MM.1S (cell line): ENCODE measurements around the gene CHST11.

Experiments
- DNase-seq: peaks from one replicate; pipeline ENCODE4 v3.0.0-alpha.2; 2015
- H2AFZ ChIP-seq: fragments of 300-600 bp; sonication (generic); 2 replicates; pipeline ENCODE4 v1.6.0; 2016; ENCODE audit warnings: antibody characterized with exemption, low read length
- H3F3A ChIP-seq: fragments of 300-600 bp; sonication (generic); 2 replicates; pipeline ENCODE4 v1.6.1; 2016; ENCODE audit warnings: mild to moderate bottlenecking, antibody characterized with exemption, low read length, moderate library complexity, mixed read lengths; ENCODE audit not compliant: insufficient read depth
- H3K27ac ChIP-seq: fragments of 300-600 bp; sonication (generic); 2 replicates; pipeline ENCODE4 v1.5.1; 2016; ENCODE audit warnings: mild to moderate bottlenecking, low read length
- H3K27me3 ChIP-seq: fragments of 300-600 bp; sonication (generic); replicated peaks from 2 replicates; pipeline ENCODE4 v1.6.0; 2016; ENCODE audit warnings: low read length; ENCODE audit not compliant: insufficient read depth
- H3K36me3 ChIP-seq: fragments of 300-600 bp; sonication (generic); replicated peaks from 2 replicates; pipeline ENCODE4 v1.6.1; 2016; ENCODE audit warnings: mild to moderate bottlenecking, low read length, mixed read lengths; ENCODE audit not compliant: insufficient read depth
- H3K4me1 ChIP-seq: fragments of 300-600 bp; sonication (generic); 2 replicates; pipeline ENCODE4 v1.6.1; 2016; ENCODE audit warnings: low read length, mixed read lengths
- H3K4me2 ChIP-seq: fragments of 300-600 bp; sonication (generic); 2 replicates; pipeline ENCODE4 v1.6.0; 2016; ENCODE audit warnings: low read depth, low read length
- H3K4me3 ChIP-seq: fragments of 300-600 bp; sonication (generic); 2 replicates; pipeline ENCODE4 v1.5.1; 2016; ENCODE audit warnings: low read length, mixed read lengths
- H3K79me2 ChIP-seq: fragments of 300-600 bp; sonication (generic); 2 replicates; pipeline ENCODE4 v1.6.1; 2016; ENCODE audit warnings: mixed run types, low read length, mixed read lengths
- H3K9ac ChIP-seq: fragments of 300-600 bp; sonication (generic); 2 replicates; pipeline ENCODE4 v1.6.1; 2016; ENCODE audit warnings: low read length, mixed read lengths
- H3K9me2 ChIP-seq: fragments of 300-600 bp; sonication (generic); replicated peaks from 2 replicates; pipeline ENCODE4 v1.6.1; 2016; ENCODE audit warnings: mild to moderate bottlenecking, low read length, mixed read lengths; ENCODE audit not compliant: insufficient read depth
- H3K9me3 ChIP-seq: fragments of 300-600 bp; sonication (generic); replicated peaks from 2 replicates; pipeline ENCODE4 v1.6.1; 2016; ENCODE audit warnings: mild to moderate bottlenecking, low read length, mixed read lengths; ENCODE audit not compliant: insufficient read depth
- H4K20me1 ChIP-seq: fragments of 300-600 bp; sonication (generic); 2 replicates; pipeline ENCODE4 v1.6.1; 2016; ENCODE audit warnings: mild to moderate bottlenecking, low read length, moderate library complexity, mixed read lengths; ENCODE audit not compliant: insufficient read depth
- EZH2 ChIP-seq: fragments of 300-600 bp; sonication (generic); optimal IDR thresholded peaks from 2 replicates; pipeline ENCODE3; 2017; ENCODE audit warnings: low read depth, mild to moderate bottlenecking, antibody characterized with exemption, low read length, mixed read lengths
- EZH2phosphoT487 ChIP-seq: fragments of 300-600 bp; sonication (generic); IDR thresholded peaks from 2 replicates; pipeline ENCODE4 v1.6.1; 2018; ENCODE audit warnings: antibody characterized with exemption, low read length
- TF ChIP-seq, protein P1 (sequence below): fragments of 300-600 bp; sonication (generic); IDR thresholded peaks from 2 replicates; pipeline ENCODE4 v1.5.1; 2016; ENCODE audit warnings: antibody characterized with exemption, low read length, mixed read lengths

CHST11 gene

GRCh38 chr12:104446646-104447421, 9.9 kb upstream of the CHST11 start:
- no peak overlapping the region for H2AFZ ChIP-seq
- H3K9me3 ChIP-seq: no peaks in the 10 kb centered on the region
- DNase-seq: no peak
- H4K20me1 ChIP-seq: no peaks in the 10 kb centered on the region
- no peaks in the 10 kb centered on the region for H3K4me1 ChIP-seq
- no peak overlapping the region for H3K9ac ChIP-seq
- no peaks in the 10 kb centered on the region for H3K9me2 ChIP-seq
- TF ChIP-seq, protein P1, sequence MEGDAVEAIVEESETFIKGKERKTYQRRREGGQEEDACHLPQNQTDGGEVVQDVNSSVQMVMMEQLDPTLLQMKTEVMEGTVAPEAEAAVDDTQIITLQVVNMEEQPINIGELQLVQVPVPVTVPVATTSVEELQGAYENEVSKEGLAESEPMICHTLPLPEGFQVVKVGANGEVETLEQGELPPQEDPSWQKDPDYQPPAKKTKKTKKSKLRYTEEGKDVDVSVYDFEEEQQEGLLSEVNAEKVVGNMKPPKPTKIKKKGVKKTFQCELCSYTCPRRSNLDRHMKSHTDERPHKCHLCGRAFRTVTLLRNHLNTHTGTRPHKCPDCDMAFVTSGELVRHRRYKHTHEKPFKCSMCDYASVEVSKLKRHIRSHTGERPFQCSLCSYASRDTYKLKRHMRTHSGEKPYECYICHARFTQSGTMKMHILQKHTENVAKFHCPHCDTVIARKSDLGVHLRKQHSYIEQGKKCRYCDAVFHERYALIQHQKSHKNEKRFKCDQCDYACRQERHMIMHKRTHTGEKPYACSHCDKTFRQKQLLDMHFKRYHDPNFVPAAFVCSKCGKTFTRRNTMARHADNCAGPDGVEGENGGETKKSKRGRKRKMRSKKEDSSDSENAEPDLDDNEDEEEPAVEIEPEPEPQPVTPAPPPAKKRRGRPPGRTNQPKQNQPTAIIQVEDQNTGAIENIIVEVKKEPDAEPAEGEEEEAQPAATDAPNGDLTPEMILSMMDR: no peak
- TF ChIP-seq EZH2 (no peak), EZH2phosphoT487 (no peak)
- no peaks in the 10 kb centered on the region for H3F3A ChIP-seq
- H3K36me3 ChIP-seq: no peaks in the 10 kb centered on the region
- H3K27ac ChIP-seq: no peak overlapping the region
- H3K4me3 ChIP-seq: no peak overlapping the region
- H3K4me2 ChIP-seq: no peak overlapping the region
- no peaks in the 10 kb centered on the region for H3K79me2 ChIP-seq
- H3K27me3 ChIP-seq: no peaks in the 10 kb centered on the region

GRCh38 chr12:104448031-104448430, 8.7 kb upstream of the CHST11 start:
- no peak overlapping the region for H3K27ac ChIP-seq
- H4K20me1 ChIP-seq: no peaks in the 10 kb centered on the region
- H3K9ac ChIP-seq: no peak overlapping the region
- no peaks in the 10 kb centered on the region for H3K79me2 ChIP-seq
- DNase-seq: no peak
- H3K9me2 ChIP-seq: no peaks in the 10 kb centered on the region
- H3K27me3 ChIP-seq: no peaks in the 10 kb centered on the region
- no peaks in the 10 kb centered on the region for H3K9me3 ChIP-seq
- no peaks in the 10 kb centered on the region for H3F3A ChIP-seq
- no peaks in the 10 kb centered on the region for H3K4me1 ChIP-seq
- H3K36me3 ChIP-seq: no peaks in the 10 kb centered on the region
- no peak overlapping the region for H3K4me3 ChIP-seq
- H2AFZ ChIP-seq: no peak overlapping the region
- TF ChIP-seq EZH2 (no peak), EZH2phosphoT487 (no peak)
- TF ChIP-seq, protein P1: no peak
- no peak overlapping the region for H3K4me2 ChIP-seq

- Histone ChIP-seq H3K4me1 (no peaks in the 10 kb centered on the region), H3F3A (no peaks in the 10 kb centered on the region), H3K79me2 (no peaks in the 10 kb centered on the region), H3K9me3 (no peaks in the 10 kb centered on the region), H3K9me2 (no peaks in the 10 kb centered on the region), H3K9ac (no peak overlapping the region), H3K27ac (no peak overlapping the region), H3K4me2 (no peak overlapping the region), H4K20me1 (no peaks in the 10 kb centered on the region), H3K4me3 (no peak overlapping the region), H2AFZ (no peak overlapping the region), H3K27me3 (no peaks in the 10 kb centered on the region), H3K36me3 (no peaks in the 10 kb centered on the region)
- TF ChIP-seq EZH2: no peak
- DNase-seq: no peak
Measured at GRCh38 chr12:104448451-104448850, 8.3 kb upstream of the CHST11 start.

DNA sequence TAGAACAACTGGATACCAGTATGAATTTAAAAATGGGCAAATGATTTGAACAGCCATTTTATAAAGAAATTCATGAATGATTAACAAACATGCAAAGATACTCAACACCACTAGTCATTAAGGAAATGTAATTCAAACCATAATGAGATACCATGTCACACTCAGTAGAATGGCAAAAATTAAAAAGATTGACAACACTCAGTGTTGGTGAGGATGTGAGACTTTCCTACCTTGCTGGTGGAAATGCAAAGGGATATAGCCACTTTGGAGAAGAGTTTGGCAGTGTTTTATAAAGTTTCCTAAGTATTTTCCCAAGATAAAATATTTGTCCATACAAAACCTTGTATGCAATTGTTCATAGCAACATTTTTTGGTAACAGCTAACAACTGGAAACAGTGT, 6.0 kb upstream of the CHST11 start:
- no peak overlapping the region for H3K4me2 ChIP-seq
- H3K9me3 ChIP-seq: no peaks in the 10 kb centered on the region
- no peak overlapping the region for H3K4me3 ChIP-seq
- no peak for DNase-seq
- no peaks in the 10 kb centered on the region for H3K4me1 ChIP-seq
- no peaks in the 10 kb centered on the region for H3K36me3 ChIP-seq
- no peaks in the 10 kb centered on the region for H3K27me3 ChIP-seq
- no peak overlapping the region for H2AFZ ChIP-seq
- H3K9me2 ChIP-seq: no peaks in the 10 kb centered on the region
- no peak overlapping the region for H3K9ac ChIP-seq
- H3F3A ChIP-seq: no peaks in the 10 kb centered on the region
- TF ChIP-seq, protein P1: no peak
- TF ChIP-seq EZH2phosphoT487 (no peak), EZH2 (no peak)
- no peak overlapping the region for H3K27ac ChIP-seq
- H3K79me2 ChIP-seq: no peaks in the 10 kb centered on the region
- H4K20me1 ChIP-seq: no peaks in the 10 kb centered on the region
